ENCODE results near the gene RAPGEF1. TPM values are rescaled to one million over a fixed set of nuclear protein-coding genes. Genes with fewer than 3 reads are reported as not detected.

RAPGEF1 gene
- total and polyA plus RNA-seq, 9 donors = 17.0 to 64.4 (median 36.4) TPM

DNA sequence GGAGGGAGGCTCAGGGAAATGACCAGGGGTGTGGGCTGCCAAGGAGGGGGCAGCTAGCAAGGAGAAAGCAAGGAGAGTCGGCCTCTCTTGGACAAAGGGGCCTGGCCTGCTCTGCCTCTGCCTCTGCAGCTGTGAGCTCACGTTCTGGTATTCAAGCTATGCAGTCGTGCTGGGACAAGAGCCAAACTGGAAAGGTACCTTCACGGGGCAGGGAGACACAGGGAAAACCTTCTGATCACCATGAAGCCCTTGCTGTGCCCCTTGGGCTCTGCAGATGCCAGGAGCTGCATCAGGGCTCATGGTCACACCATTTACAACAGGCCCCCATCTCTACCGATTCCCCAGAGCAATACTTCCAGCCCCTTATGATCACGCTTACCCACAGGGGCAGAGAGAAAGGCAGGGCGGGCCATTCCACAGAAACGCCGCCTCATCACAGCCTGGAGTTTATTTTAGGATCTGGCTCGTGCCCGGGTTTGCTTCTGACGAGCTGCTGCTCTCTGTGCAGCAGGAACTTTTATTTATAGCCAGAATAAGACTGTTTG lies 131.3 kb downstream of the RAPGEF1 start:
- WGBS, 3 donors = 7 to 17% (median 7%) methylated on average over 12 of the region's 12 CpGs
- TF ChIP-seq, protein P1, sequence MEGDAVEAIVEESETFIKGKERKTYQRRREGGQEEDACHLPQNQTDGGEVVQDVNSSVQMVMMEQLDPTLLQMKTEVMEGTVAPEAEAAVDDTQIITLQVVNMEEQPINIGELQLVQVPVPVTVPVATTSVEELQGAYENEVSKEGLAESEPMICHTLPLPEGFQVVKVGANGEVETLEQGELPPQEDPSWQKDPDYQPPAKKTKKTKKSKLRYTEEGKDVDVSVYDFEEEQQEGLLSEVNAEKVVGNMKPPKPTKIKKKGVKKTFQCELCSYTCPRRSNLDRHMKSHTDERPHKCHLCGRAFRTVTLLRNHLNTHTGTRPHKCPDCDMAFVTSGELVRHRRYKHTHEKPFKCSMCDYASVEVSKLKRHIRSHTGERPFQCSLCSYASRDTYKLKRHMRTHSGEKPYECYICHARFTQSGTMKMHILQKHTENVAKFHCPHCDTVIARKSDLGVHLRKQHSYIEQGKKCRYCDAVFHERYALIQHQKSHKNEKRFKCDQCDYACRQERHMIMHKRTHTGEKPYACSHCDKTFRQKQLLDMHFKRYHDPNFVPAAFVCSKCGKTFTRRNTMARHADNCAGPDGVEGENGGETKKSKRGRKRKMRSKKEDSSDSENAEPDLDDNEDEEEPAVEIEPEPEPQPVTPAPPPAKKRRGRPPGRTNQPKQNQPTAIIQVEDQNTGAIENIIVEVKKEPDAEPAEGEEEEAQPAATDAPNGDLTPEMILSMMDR (IDR thresholded peaks at IDR 0.05) = no peak
- TF ChIP-seq POLR2A (IDR thresholded peaks at IDR 0.05) = no peak
- no peak for TF ChIP-seq EP300 (IDR thresholded peaks at IDR 0.05)
- peak overlapping the region; percentile 49 to 79 for H3K27ac ChIP-seq
- no peaks in the 10 kb centered on the region for H3K9me3 ChIP-seq
- no peak overlapping the region for H3K4me3 ChIP-seq
- peaks cover 24% of the 10 kb centered on the region for H3K4me1 ChIP-seq (ENCODE audit: insufficient read depth)
- no peaks in the 10 kb centered on the region for H3K27me3 ChIP-seq
- intact Hi-C loops (cut with DNase I) = no loop called here
- H3K36me3 ChIP-seq = no peaks in the 10 kb centered on the region
- peak; percentile 67 to 77 (median 75) for DNase-seq

DNA sequence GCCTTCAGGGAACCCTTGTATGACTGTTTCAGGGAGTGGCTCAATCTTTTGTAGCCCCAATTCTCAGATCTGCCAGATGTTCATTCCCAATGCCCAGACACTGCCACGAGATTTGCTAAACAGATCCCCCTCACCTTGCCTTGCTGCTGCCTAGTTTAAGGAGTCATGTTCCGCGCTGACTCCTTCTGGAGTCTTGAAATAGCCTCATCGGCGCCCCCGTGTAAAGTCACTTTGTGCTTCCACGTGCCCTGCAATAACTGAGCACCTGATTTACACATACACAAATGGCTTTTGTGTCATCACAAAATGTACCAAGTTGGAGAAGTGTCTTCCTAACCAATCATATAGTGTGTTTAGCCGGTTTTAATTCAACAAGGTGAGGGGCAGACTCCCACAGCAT lies 132.3 kb downstream of the RAPGEF1 start:
- no peak for TF ChIP-seq EP300 (IDR thresholded peaks at IDR 0.05)
- Histone ChIP-seq H3K9me3 (no peaks in the 10 kb centered on the region), H3K4me1 (ENCODE audit: insufficient read depth) (peaks cover 24% of the 10 kb centered on the region), H3K36me3 (no peaks in the 10 kb centered on the region), H3K27me3 (no peaks in the 10 kb centered on the region), H3K27ac (peak overlapping the region; percentile 49 to 79), H3K4me3 (no peak overlapping the region)
- intact Hi-C loops (cut with DNase I) = no loop called here
- DNase-seq = no peak
- 82 to 89% (median 83%) methylated on average over 8 of the region's 8 CpGs for WGBS, 3 donors

DNA sequence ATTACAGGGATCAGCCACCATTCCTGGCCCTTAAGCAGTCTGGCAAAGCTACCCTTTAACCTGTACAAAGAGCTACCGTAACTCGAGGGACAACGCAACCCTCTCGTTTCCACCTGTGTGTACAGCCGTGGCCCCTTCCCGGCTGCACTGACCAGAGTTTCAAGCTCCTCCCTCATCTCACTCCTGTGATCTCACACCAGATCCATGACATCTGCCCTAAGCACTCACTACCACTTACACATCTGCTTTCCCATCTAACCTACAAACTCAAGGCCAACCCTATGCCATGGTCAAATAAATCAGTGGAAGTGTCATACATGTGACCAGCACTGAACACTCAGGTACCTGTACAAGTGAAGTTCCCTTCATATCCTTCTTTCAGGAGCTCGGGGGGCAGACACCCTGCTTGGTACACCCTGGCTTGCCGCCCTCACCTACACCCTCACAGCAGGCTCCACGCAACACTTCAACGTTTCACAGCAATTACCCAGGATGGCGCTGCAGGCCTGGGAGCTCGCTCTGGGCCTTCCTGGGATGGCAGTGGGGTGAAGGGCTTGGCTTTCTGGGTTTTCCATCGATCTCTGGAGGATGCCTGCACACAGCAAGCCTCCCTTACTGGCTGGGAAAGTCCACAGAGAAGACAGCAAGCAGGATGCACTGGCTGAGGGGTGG lies 132.8 kb downstream of the RAPGEF1 start:
- TF ChIP-seq EP300 (IDR thresholded peaks at IDR 0.05) (no peak), POLR2A (IDR thresholded peaks at IDR 0.05) (no peak)
- TF ChIP-seq, protein P1 (IDR thresholded peaks at IDR 0.05) = no peak
- Histone ChIP-seq H3K9me3 (no peaks in the 10 kb centered on the region), H3K36me3 (no peaks in the 10 kb centered on the region), H3K4me1 (ENCODE audit: insufficient read depth) (peaks cover 24% of the 10 kb centered on the region), H3K27me3 (no peaks in the 10 kb centered on the region), H3K27ac (no peak overlapping the region), H3K4me3 (no peak overlapping the region)
- intact Hi-C loops (cut with DNase I) = no loop called here
- no peak for DNase-seq
- WGBS, 3 donors = 86 to 93% (median 89%) methylated on average over 13 of the region's 13 CpGs

DNA sequence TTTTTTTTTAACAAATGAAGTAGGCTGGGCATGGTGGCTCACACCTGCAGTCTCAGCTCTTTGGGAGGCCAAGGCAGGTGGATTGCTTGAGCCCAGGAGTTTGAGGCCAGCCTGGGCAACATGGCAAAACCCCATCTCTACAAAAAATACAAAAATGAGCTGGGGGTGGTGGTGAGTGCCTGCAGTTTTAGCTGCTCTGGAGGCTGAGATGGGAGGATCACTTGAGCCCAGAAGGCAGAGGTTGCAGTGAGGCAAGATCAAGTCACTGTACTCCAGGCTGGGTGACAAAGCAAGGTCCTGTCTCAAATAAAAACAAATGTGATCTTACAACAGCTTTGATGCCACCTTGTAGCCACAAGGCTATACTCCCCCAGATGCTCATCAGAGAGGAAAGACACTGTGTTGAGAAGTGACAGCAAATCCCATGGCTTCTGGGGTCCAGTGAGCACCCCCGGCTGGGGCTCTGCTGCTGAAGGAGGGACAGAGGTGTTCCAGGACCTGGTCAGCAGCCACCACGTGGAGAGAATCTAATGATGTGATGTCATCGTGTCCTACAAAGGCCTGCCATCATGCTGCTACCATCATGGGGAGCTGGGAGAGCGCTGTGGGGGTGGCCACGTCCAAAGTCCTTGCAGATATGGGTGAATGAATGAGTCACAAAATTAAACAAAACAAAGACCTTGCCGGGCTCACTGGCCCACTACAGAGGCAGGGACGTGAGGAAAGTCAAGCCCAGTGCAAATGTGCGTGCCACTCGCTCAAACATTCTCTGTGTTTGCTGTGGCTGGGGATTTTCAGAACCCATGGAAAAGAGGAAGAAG lies 133.9 kb downstream of the RAPGEF1 start:
- Histone ChIP-seq H3K4me1 (ENCODE audit: insufficient read depth) (peaks cover 24% of the 10 kb centered on the region), H3K9me3 (no peaks in the 10 kb centered on the region), H3K27ac (no peak overlapping the region), H3K36me3 (no peaks in the 10 kb centered on the region), H3K4me3 (no peak overlapping the region), H3K27me3 (no peaks in the 10 kb centered on the region)
- no peak for DNase-seq
- TF ChIP-seq EP300 (IDR thresholded peaks at IDR 0.05) = no peak
- no peak for TF ChIP-seq POLR2A (IDR thresholded peaks at IDR 0.05)
- TF ChIP-seq, protein P1 (IDR thresholded peaks at IDR 0.05) = no peak
- intact Hi-C loops (cut with DNase I) = no loop called here
- 83 to 88% (median 83%) methylated on average over 9 of the region's 9 CpGs for WGBS, 3 donors

Data from ovary (tissue), 9 donors.